Spleen (tissue), 7 donors: ENCODE data around the gene CCNH.

Source experiments
- CTCF ChIP-seq, 11 experiments: fragments of 200-600 bp in 7 of 11; fragments of 450-650 bp in 4 of 11; sonication (generic) in 4 of 11; IDR thresholded peaks in 8 of 11; conservative IDR thresholded peaks in 3 of 11; 1 replicate in 7 of 11; 2 replicates in 4 of 11; pipeline versions ENCODE4 v1.4.0 to v1.8.0; 2016 to 2021; ENCODE audit warnings: antibody characterized with exemption in 11 of 11, inconsistent platforms in 4 of 11, mild to moderate bottlenecking in 1 of 11
- POLR2A ChIP-seq, 3 donors: fragments of 450-650 bp; IDR thresholded peaks; one replicate each; pipeline ENCODE4 v1.5.1; 2017; ENCODE audit warnings: antibody characterized with exemption in 3 of 3, mild to moderate bottlenecking in 1 of 3
- POLR2AphosphoS5 ChIP-seq, 3 donors: sonication (generic); formaldehyde crosslinking; IDR thresholded peaks; one replicate each; pipeline ENCODE4 v1.5.1; 2017; ENCODE audit warnings: antibody characterized with exemption in 3 of 3
- donor health status: DM: no; HTN: no; CAD: no; lungs with moderate emphysema.
- donor health status: DM: no; HTN: no; CAD: no.
- donor health status: DM: no; HTN: no; CAD: no.

GRCh38 chr5:87435144-87435694 lies 22.5 kb upstream of the CCNH start:
- no peak for TF ChIP-seq CTCF (IDR thresholded peaks at IDR 0.05 in 8 of 11, conservative IDR thresholded peaks at IDR 0.05 in 3 of 11)
- no peak for TF ChIP-seq POLR2A (IDR thresholded peaks at IDR 0.05)
- TF ChIP-seq POLR2AphosphoS5 (IDR thresholded peaks at IDR 0.05) = no peak
